HG02678 (cell line): ENCODE measurements around the gene SORCS1.

Experiments used
- ATAC-seq: cut with Tn5 transposase; IDR thresholded peaks from one replicate; pipeline ENCODE4 v1.9.1; 2021; ENCODE audit warnings: mild to moderate bottlenecking, moderate library complexity; ENCODE audit not compliant: unreplicated experiment

Gene SORCS1

GRCh38 chr10:106557951-106558733, 606.4 kb downstream of the SORCS1 start:
- ATAC-seq: no peak

GRCh38 chr10:106557053-106557452, 607.5 kb downstream of the SORCS1 start:
- ATAC-seq: no peak

- no peak for ATAC-seq
Measured at GRCh38 chr10:106555599-106555998, 608.9 kb downstream of the SORCS1 start.

GRCh38 chr10:106551501-106552062, 612.9 kb downstream of the SORCS1 start:
- no peak for ATAC-seq

- ATAC-seq: no peak
Measured at GRCh38 chr10:106548832-106549231, 615.7 kb downstream of the SORCS1 start.

- ATAC-seq: no peak
Measured at GRCh38 chr10:106547047-106547635, 617.4 kb downstream of the SORCS1 start.

GRCh38 chr10:106542461-106542860, 622.0 kb downstream of the SORCS1 start:
- no peak for ATAC-seq

GRCh38 chr10:106540645-106541044, 623.9 kb downstream of the SORCS1 start:
- no peak for ATAC-seq

GRCh38 chr10:106537866-106538265, 626.6 kb downstream of the SORCS1 start:
- no peak for ATAC-seq

GRCh38 chr10:106535304-106535953, 629.1 kb downstream of the SORCS1 start:
- ATAC-seq: no peak

GRCh38 chr10:106534441-106534840, 630.1 kb downstream of the SORCS1 start:
- ATAC-seq: no peak

- no peak for ATAC-seq
Measured at GRCh38 chr10:106528702-106529101, 635.8 kb downstream of the SORCS1 start.

GRCh38 chr10:106525835-106526234, 638.7 kb downstream of the SORCS1 start:
- no peak for ATAC-seq
